BE2C (cell line): Measurements from ENCODE around the gene RCBTB2.

Experiments used
- DNase-seq: peaks from one replicate; pipeline ENCODE4 v3.0.0-alpha.2; 2020
- H3K27me3 ChIP-seq: fragments of 250-450 bp; sonication (Bioruptor Pico); 2 replicates; pipeline ENCODE4 v1.5.1; 2020; ENCODE audit warnings: mild to moderate bottlenecking
- H3K36me3 ChIP-seq: fragments of 250-450 bp; sonication (Bioruptor Pico); 2 replicates; pipeline ENCODE4 v1.5.1; 2020; ENCODE audit warnings: mild to moderate bottlenecking
- H3K4me1 ChIP-seq: fragments of 250-450 bp; sonication (Bioruptor Pico); 2 replicates; pipeline ENCODE4 v1.5.1; 2020
- H3K4me3 ChIP-seq: 2 replicates; pipeline ENCODE4 v1.5.1; 2011; ENCODE audit warnings: low read depth, low read length
- H3K9me3 ChIP-seq: fragments of 250-450 bp; sonication (Bioruptor Pico); 2 replicates; pipeline ENCODE4 v1.5.1; 2020
- TF ChIP-seq, protein P1 (sequence below): IDR thresholded peaks from 2 replicates; pipeline ENCODE4 v1.5.1; 2012; ENCODE audit warnings: mild to moderate bottlenecking, low read depth, low read length

Gene RCBTB2

DNA sequence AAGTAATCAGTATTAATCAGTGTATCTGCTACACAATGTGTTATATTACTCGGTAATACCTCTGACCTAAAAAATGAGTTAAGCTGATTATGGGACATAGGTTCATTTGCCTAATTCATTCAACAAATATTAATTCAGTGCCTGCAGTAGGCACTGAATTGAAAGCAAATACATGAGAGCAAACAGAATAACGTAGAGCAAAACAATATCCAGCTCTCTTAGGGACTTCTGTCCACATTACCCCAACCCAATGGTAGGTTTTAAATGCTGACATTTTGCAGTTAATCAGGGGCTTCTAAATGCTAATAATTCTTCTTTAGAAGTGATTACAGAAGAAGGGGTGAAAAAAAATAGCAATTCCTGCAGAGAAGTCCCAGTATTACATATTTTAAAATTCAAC, 4.9 kb downstream of the RCBTB2 start:
- no peak overlapping the region for H3K4me3 ChIP-seq
- no peaks in the 10 kb centered on the region for H3K36me3 ChIP-seq
- H3K9me3 ChIP-seq: no peaks in the 10 kb centered on the region
- no peaks in the 10 kb centered on the region for H3K27me3 ChIP-seq
- TF ChIP-seq, protein P1, sequence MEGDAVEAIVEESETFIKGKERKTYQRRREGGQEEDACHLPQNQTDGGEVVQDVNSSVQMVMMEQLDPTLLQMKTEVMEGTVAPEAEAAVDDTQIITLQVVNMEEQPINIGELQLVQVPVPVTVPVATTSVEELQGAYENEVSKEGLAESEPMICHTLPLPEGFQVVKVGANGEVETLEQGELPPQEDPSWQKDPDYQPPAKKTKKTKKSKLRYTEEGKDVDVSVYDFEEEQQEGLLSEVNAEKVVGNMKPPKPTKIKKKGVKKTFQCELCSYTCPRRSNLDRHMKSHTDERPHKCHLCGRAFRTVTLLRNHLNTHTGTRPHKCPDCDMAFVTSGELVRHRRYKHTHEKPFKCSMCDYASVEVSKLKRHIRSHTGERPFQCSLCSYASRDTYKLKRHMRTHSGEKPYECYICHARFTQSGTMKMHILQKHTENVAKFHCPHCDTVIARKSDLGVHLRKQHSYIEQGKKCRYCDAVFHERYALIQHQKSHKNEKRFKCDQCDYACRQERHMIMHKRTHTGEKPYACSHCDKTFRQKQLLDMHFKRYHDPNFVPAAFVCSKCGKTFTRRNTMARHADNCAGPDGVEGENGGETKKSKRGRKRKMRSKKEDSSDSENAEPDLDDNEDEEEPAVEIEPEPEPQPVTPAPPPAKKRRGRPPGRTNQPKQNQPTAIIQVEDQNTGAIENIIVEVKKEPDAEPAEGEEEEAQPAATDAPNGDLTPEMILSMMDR: no peak
- H3K4me1 ChIP-seq: 0 out of 2 replicates have a peak, but pooled peaks cover 4% of the 10 kb centered on the region
- no peak for DNase-seq

DNA sequence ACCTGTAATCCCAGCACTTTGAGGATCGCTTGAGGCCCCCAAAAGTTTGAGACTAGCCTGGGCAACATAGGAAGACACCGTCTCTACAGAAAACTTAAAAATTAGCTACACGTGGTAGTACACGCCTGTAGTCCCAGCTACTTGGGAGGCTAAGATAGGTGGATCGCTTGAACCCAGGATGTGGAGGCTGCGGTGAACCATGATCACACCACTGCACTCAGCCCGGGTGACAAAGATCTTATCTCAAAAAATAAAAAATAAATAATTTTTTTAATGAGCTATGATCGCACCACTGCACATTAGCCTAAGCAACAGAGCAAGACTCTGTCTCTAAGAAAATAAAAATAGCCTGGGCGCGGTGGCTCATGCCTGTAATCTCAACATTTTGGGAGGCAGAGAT, 6.6 kb downstream of the RCBTB2 start:
- no peaks in the 10 kb centered on the region for H3K27me3 ChIP-seq
- H3K4me3 ChIP-seq: no peak overlapping the region
- DNase-seq: no peak
- H3K4me1 ChIP-seq: no peaks in the 10 kb centered on the region
- no peaks in the 10 kb centered on the region for H3K36me3 ChIP-seq
- TF ChIP-seq, protein P1: no peak
- no peaks in the 10 kb centered on the region for H3K9me3 ChIP-seq

DNA sequence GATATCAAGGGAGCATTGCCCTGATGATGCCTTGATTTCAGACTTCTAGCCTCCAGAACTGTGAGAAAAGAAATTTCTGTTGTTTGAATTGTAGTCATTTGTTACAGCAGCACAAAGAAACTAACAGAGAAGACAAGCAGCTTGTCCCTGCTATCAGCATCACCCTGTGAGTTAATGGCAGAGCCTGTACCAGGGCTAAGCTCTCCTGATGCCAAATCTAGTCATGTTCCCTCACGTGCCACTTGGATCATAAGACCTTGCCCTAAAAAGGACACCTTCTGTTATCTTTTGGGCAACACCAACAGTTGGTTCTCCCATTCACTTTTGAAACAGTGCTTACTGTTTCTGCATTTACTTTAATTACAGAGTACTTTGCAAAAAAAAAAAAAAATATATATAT, 14.8 kb downstream of the RCBTB2 start:
- no peaks in the 10 kb centered on the region for H3K9me3 ChIP-seq
- no peaks in the 10 kb centered on the region for H3K36me3 ChIP-seq
- no peak for DNase-seq
- TF ChIP-seq, protein P1: no peak
- no peak overlapping the region for H3K4me3 ChIP-seq
- no peaks in the 10 kb centered on the region for H3K4me1 ChIP-seq
- no peaks in the 10 kb centered on the region for H3K27me3 ChIP-seq

DNA sequence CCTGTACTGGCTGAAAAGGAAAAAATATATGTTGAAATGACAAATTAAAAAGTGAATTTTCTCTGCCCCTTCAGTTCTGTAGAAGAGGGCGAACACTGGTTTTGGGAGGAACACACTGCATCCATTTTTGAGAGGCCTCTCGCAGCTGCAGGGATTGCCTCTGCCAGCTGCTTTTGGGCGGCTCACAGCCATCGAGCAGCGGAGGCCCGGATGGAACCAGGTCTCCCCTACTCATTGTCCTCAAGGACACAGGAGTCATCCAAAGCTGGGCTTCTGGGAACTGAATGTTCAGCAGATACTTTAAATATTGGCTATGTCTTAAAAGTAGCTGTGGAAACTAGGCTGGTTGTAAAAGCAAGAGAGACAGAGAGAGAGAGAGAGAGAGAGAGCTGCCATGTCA, 17.1 kb downstream of the RCBTB2 start:
- DNase-seq: no peak
- H3K36me3 ChIP-seq: no peaks in the 10 kb centered on the region
- H3K27me3 ChIP-seq: no peaks in the 10 kb centered on the region
- no peak overlapping the region for H3K4me3 ChIP-seq
- no peaks in the 10 kb centered on the region for H3K9me3 ChIP-seq
- TF ChIP-seq, protein P1: no peak
- H3K4me1 ChIP-seq: no peaks in the 10 kb centered on the region

DNA sequence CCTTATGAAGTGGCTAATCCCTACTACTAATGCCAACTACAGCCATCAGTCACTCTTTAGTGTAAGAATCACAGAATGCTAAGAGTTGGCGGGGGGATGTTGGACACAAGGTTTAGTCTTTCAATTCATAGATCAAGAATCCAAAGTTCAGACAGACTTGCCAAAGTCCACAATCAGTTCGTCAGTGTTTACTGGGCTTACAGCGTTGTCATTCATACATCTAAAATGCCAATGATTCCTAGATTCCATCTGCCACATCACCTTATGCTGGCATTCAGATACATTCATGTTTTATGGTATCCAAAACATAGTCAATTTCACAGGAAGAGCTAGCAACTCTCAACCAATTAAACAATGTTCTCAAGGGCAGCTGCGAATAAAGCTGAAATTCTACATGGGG, 18.1 kb downstream of the RCBTB2 start:
- no peaks in the 10 kb centered on the region; the same call in 1 of the 2 replicates for H3K4me1 ChIP-seq
- no peak overlapping the region for H3K4me3 ChIP-seq
- no peak for DNase-seq
- no peaks in the 10 kb centered on the region for H3K36me3 ChIP-seq
- H3K27me3 ChIP-seq: no peaks in the 10 kb centered on the region
- H3K9me3 ChIP-seq: no peaks in the 10 kb centered on the region
- TF ChIP-seq, protein P1: no peak

DNA sequence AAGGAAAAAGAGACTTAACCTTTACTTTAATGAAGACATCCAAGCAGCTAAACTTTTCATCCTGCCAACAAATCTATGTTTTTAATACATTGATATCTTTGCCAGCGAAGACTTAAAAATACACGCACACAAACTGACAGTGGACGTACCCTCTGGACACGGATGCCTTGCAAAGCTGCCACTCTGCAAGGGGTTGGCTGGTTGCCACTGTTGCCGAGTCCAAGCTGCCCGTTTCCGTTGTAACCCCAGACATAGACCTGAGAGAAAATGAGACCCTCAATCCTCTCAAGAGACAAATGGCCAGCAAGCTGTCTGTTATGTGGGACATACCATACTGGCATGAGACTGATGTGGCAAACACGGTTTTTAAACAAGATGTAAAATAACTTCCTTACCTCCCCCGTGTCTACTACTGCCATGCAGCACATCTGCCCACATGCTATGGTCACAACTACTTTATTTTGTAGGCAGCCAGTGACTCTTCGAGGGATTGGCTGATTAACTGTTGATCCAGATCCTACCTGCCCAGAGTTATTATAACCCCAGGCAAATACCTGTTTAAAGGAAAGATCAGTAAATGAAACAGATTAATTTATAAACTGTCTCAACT, 21.2 kb downstream of the RCBTB2 start:
- peak; percentile 52 for DNase-seq
- no peaks in the 10 kb centered on the region for H3K9me3 ChIP-seq
- TF ChIP-seq, protein P1: no peak
- H3K36me3 ChIP-seq: no peaks in the 10 kb centered on the region
- peak overlapping the region; percentile 46 for H3K4me3 ChIP-seq
- H3K4me1 ChIP-seq: no peaks in the 10 kb centered on the region; the same call in 1 of the 2 replicates
- H3K27me3 ChIP-seq: no peaks in the 10 kb centered on the region
